Activated B cell treated with CpG ODN at 0.5 μM for 24 hours (primary cell): ENCODE data around the gene B3GALT2. TPM values are rescaled to one million over a fixed set of nuclear protein-coding genes. Genes with fewer than 3 reads are reported as not detected.

Experiments used
- ATAC-seq: fragments of 200-7000 bp; cut with Tn5 transposase; one replicate; pipeline ENCODE4 v1.10.0; 2021; ENCODE audit warnings: low read depth, mild to moderate bottlenecking, moderate library complexity
- CTCF ChIA-PET: fragments of 350-600 bp; sonication (Branson Sonifier 250); formaldehyde crosslinking; loops from one replicate; lab custom pipeline; 2021; ENCODE audit warnings: antibody characterized with exemption; lab: Charles Lee
- POLR2A ChIA-PET: fragments of 350-600 bp; sonication (Branson Sonifier 250); formaldehyde crosslinking; loops from one replicate; lab custom pipeline; 2021; ENCODE audit warnings: antibody characterized with exemption; lab: Charles Lee
- DNase-seq: peaks from one replicate; pipeline ENCODE4 v3.0.0; 2022
- H3K27ac Mint-ChIP-seq: one replicate; pipeline ENCODE4 v1.8.0; 2020; ENCODE audit warnings: mixed read lengths
- H3K27me3 Mint-ChIP-seq: one replicate; pipeline ENCODE4 v1.8.0; 2021; ENCODE audit warnings: mixed read lengths
- H3K36me3 Mint-ChIP-seq: one replicate; pipeline ENCODE4 v1.8.0; 2021; ENCODE audit warnings: low read depth, mixed read lengths
- H3K4me1 Mint-ChIP-seq: one replicate; pipeline ENCODE4 v1.8.0; 2021; ENCODE audit warnings: mixed read lengths
- H3K4me3 Mint-ChIP-seq: one replicate; pipeline ENCODE4 v1.8.0; 2020; ENCODE audit warnings: mild to moderate bottlenecking, mixed read lengths
- H3K9me3 Mint-ChIP-seq: one replicate; pipeline ENCODE4 v1.8.0; 2020; ENCODE audit warnings: mixed read lengths
- intact Hi-C: fragments of 100-400 bp; cut with micrococcal nuclease; formaldehyde crosslinking; loops from one replicate; pipeline ENCODE4 v1.15.1; 2024
- total RNA-seq: library from RNA; stranded (reverse); gene quantifications from 2 replicates; pipeline ENCODE4 v1.2.3, GENCODE V29; 2022
- TF ChIP-seq, protein P1 (sequence below): fragments of 200-600 bp; IDR thresholded peaks from one replicate; pipeline ENCODE4 v1.8.0; 2022; ENCODE audit warnings: antibody characterized with exemption, mild to moderate bottlenecking

B3GALT2 gene
- total RNA-seq, 1 donor from 2014 or later, result not detected

- no peaks in the 10 kb centered on the region for H3K36me3 Mint-ChIP-seq
- ChIA-PET CTCF (no interaction called here), POLR2A (no interaction called here)
- intact Hi-C loops, result loop anchor here (5.0 kb wide), 2 partner anchors 223 to 377 kb away; partner anchors contain the start of gene RGS2
- H3K4me1 Mint-ChIP-seq, result peaks cover 26% of the 10 kb centered on the region
- TF ChIP-seq, protein P1, sequence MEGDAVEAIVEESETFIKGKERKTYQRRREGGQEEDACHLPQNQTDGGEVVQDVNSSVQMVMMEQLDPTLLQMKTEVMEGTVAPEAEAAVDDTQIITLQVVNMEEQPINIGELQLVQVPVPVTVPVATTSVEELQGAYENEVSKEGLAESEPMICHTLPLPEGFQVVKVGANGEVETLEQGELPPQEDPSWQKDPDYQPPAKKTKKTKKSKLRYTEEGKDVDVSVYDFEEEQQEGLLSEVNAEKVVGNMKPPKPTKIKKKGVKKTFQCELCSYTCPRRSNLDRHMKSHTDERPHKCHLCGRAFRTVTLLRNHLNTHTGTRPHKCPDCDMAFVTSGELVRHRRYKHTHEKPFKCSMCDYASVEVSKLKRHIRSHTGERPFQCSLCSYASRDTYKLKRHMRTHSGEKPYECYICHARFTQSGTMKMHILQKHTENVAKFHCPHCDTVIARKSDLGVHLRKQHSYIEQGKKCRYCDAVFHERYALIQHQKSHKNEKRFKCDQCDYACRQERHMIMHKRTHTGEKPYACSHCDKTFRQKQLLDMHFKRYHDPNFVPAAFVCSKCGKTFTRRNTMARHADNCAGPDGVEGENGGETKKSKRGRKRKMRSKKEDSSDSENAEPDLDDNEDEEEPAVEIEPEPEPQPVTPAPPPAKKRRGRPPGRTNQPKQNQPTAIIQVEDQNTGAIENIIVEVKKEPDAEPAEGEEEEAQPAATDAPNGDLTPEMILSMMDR, result no peak
- H3K4me3 Mint-ChIP-seq, result no peak overlapping the region
- H3K27ac Mint-ChIP-seq, result no peak overlapping the region
- H3K27me3 Mint-ChIP-seq, result no peaks in the 10 kb centered on the region
- ATAC-seq (no peak), DNase-seq (no peak)
- no peaks in the 10 kb centered on the region for H3K9me3 Mint-ChIP-seq
Measured at GRCh38 chr1:193184776-193185175, 1.6 kb downstream of the B3GALT2 start.

DNA sequence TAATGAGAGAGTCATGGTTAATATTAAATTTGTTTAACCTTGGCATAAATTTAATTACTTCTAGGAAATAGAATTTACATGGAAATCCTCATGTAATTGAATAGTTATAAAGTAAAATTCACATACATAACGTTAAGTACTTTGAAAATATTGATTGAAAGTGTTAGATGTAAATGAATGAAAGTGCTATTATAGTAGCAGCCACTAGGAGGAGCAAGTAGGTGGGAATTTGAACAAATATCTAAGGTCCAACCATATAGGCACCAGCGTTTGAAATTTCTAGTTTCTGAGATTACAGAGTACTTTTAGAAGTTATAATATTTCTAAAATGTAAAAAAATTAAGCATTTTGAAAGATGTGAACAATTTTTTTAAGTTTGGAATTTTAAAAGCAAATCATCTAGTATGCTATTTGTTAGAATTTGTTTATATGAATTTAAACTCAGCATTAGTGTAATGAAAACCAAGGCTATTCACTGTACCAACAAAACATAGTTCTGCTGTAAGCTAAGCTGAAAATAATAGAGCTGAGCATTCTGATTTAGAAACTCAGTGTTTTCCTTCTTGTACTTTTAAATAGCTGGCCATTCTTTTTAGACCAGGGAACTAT lies 3.3 kb downstream of the B3GALT2 start:
- ATAC-seq, result peak; percentile 61
- CTCF ChIA-PET, result interaction anchor here (1.0 to 1.1 kb wide), 2 partner anchors 18 to 1112 kb away, joined by 3 to 4 read pairs; no protein-coding TSS in a partner anchor

DNA sequence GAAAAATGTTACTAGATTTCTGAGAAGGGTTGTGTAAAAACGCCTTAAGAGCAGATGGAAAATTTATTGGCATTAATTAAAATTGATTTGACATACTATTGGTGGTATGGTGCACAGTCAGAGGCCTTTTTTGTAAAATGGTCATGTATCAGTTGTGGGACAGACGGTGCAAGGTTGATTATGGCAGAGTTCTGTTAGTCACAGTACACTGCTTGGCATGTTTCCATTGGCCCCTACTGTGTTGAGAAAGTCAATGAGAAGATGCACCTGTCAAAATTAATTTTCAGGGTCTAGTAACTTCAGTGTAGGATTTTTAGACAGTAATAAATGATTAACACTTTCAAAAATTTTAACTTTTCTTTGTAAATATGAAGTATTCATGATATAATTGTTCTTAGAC lies 4.4 kb downstream of the B3GALT2 start:
- Mint-ChIP-seq H3K4me3 (no peak overlapping the region), H3K27ac (no peak overlapping the region), H3K36me3 (peaks cover 3% of the 10 kb centered on the region), H3K27me3 (no peaks in the 10 kb centered on the region), H3K9me3 (no peaks in the 10 kb centered on the region), H3K4me1 (peaks cover 22% of the 10 kb centered on the region)
- ATAC-seq (no peak), DNase-seq (no peak)
- intact Hi-C loops, result loop anchor here (2.0 to 5.0 kb wide), 3 partner anchors 225 to 573 kb away; partner anchors contain the start of gene RGS2
- POLR2A ChIA-PET, result no interaction called here
- CTCF ChIA-PET, result interaction anchor here (1.4 to 1.7 kb wide), 2 partner anchors 9 to 815 kb away, joined by 3 to 4 read pairs; no protein-coding TSS in a partner anchor
- TF ChIP-seq, protein P1, result no peak

More for the DNA sequence above, 3.3 kb downstream of the B3GALT2 start:
- H3K9me3 Mint-ChIP-seq, result no peaks in the 10 kb centered on the region
- DNase-seq, result no peak
- POLR2A ChIA-PET, result no interaction called here
- intact Hi-C loops, result loop anchor here (1.0 to 5.0 kb wide), 4 partner anchors 224 to 1112 kb away; partner anchors contain the start of gene RGS2
- H3K4me3 Mint-ChIP-seq, result no peak overlapping the region
- TF ChIP-seq, protein P1, result peak; percentile 83
- H3K27ac Mint-ChIP-seq, result no peak overlapping the region
- H3K27me3 Mint-ChIP-seq, result no peaks in the 10 kb centered on the region
- H3K36me3 Mint-ChIP-seq, result no peaks in the 10 kb centered on the region
- peaks cover 24% of the 10 kb centered on the region for H3K4me1 Mint-ChIP-seq

DNA sequence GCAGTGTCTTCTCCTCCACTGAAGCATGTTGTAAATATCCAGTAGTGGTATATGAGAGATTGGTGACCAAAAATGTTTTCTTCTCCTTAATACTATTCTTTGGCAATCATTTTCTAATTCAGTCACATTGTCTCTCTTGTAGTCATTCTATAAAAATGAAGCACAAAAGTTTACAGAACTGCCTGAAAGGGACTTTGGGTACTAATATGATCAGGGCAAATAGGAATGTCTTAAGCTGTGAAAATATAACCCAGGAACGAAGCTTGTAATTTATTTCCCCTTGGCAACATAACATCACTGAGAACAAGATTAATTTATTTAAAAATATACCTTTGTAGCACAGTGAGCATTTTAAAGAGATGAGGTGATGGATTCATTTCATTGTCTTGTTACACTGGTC lies 4.9 kb downstream of the B3GALT2 start:
- no peaks in the 10 kb centered on the region for H3K9me3 Mint-ChIP-seq
- DNase-seq (no peak), ATAC-seq (no peak)
- TF ChIP-seq, protein P1, result no peak
- H3K27ac Mint-ChIP-seq, result no peak overlapping the region
- ChIA-PET POLR2A (no interaction called here), CTCF (interaction anchor here (1.4 to 1.7 kb wide), 2 partner anchors 9 to 815 kb away, joined by 3 to 4 read pairs; no protein-coding TSS in a partner anchor)
- no peaks in the 10 kb centered on the region for H3K27me3 Mint-ChIP-seq
- peaks cover 18% of the 10 kb centered on the region for H3K4me1 Mint-ChIP-seq
- intact Hi-C loops, result loop anchor here (5.0 kb wide), 2 partner anchors 226 to 374 kb away; partner anchors contain the start of gene RGS2
- no peak overlapping the region for H3K4me3 Mint-ChIP-seq
- peaks cover 6% of the 10 kb centered on the region for H3K36me3 Mint-ChIP-seq

- peaks cover 10% of the 10 kb centered on the region for H3K36me3 Mint-ChIP-seq
- ATAC-seq (no peak), DNase-seq (no peak)
- TF ChIP-seq, protein P1, result no peak
- H3K4me1 Mint-ChIP-seq, result peaks cover 4% of the 10 kb centered on the region
- ChIA-PET CTCF (no interaction called here), POLR2A (no interaction called here)
- no peak overlapping the region for H3K27ac Mint-ChIP-seq
- intact Hi-C loops, result no loop called here
- H3K4me3 Mint-ChIP-seq, result no peak overlapping the region
- H3K27me3 Mint-ChIP-seq, result no peaks in the 10 kb centered on the region
- H3K9me3 Mint-ChIP-seq, result no peaks in the 10 kb centered on the region
Measured at GRCh38 chr1:193179094-193179493, 7.3 kb downstream of the B3GALT2 start.
